Epidermal melanocyte (primary cell): ENCODE measurements around the gene CALCOCO1.
"Not testable (repeated sequence)": the region's sequence is repeated elsewhere in the genome, so short reads cannot be mapped to it uniquely, and the experiment has no call there.

Experiments
- DNase-seq: peaks from one replicate; pipeline ENCODE4 v3.0.0; 2011; ENCODE audit warnings: low spot score; ENCODE audit not compliant: insufficient read length

CALCOCO1 gene

GRCh38 chr12:53698948-53699677 lies 28.1 kb downstream of the CALCOCO1 start:
- DNase-seq, result no peak

- DNase-seq, result no peak
Observed at GRCh38 chr12:53696655-53697331, 30.5 kb downstream of the CALCOCO1 start.

- DNase-seq, result peak; percentile 100
Observed at GRCh38 chr12:53696285-53696654, 31.0 kb downstream of the CALCOCO1 start.

- DNase-seq, result no peak
Observed at GRCh38 chr12:53695152-53696145, 31.8 kb downstream of the CALCOCO1 start.

GRCh38 chr12:53694756-53695151 lies 32.5 kb downstream of the CALCOCO1 start:
- no peak for DNase-seq

- no peak for DNase-seq
Observed at GRCh38 chr12:53688134-53688533, 39.1 kb downstream of the CALCOCO1 start.

GRCh38 chr12:53686436-53686835 lies 40.8 kb downstream of the CALCOCO1 start:
- no peak for DNase-seq

GRCh38 chr12:53684654-53685220 lies 42.5 kb downstream of the CALCOCO1 start:
- no peak for DNase-seq

- no peak for DNase-seq
Observed at GRCh38 chr12:53683983-53684382, 43.3 kb downstream of the CALCOCO1 start.

- no peak for DNase-seq
Observed at GRCh38 chr12:53683494-53683893, 43.8 kb downstream of the CALCOCO1 start.

- not testable (repeated sequence) for DNase-seq
Observed at GRCh38 chr12:53680061-53680460, 47.2 kb downstream of the CALCOCO1 start.

- DNase-seq, result no peak
Observed at GRCh38 chr12:53677800-53678148, 49.5 kb downstream of the CALCOCO1 start.

GRCh38 chr12:53677016-53677799 lies 50.0 kb downstream of the CALCOCO1 start:
- no peak for DNase-seq

- DNase-seq, result no peak
Observed at GRCh38 chr12:53676656-53677015, 50.6 kb downstream of the CALCOCO1 start.

- peak; percentile 92 for DNase-seq
Observed at GRCh38 chr12:53675701-53676607, 51.3 kb downstream of the CALCOCO1 start, which contains the start of gene ATP5MC2. ATP5MC2 (minus strand) TSS chr12:53676083; CDS start chr12:53672614, 3,469 bp downstream.

GRCh38 chr12:53674977-53675700 lies 52.1 kb downstream of the CALCOCO1 start:
- no peak for DNase-seq

GRCh38 chr12:53670971-53671370 lies 56.3 kb downstream of the CALCOCO1 start:
- DNase-seq, result no peak

GRCh38 chr12:53670308-53670707 lies 56.9 kb downstream of the CALCOCO1 start:
- DNase-seq, result no peak

- DNase-seq, result no peak
Observed at GRCh38 chr12:53667080-53667479, 60.2 kb downstream of the CALCOCO1 start.
